NCI-H2029 treated with DMSO at 0.1 percent for 48 hours (cell line): ENCODE measurements around the gene ALDH1A1.
"Not testable (repeated sequence)": the region's sequence is repeated elsewhere in the genome, so short reads cannot be mapped to it uniquely, and the experiment has no call there.

ENCODE experiments used
- DNase-seq: peaks from one replicate; lab custom pipeline; 2025; lab: John Stamatoyannopoulos, UW

The ALDH1A1 gene

DNA sequence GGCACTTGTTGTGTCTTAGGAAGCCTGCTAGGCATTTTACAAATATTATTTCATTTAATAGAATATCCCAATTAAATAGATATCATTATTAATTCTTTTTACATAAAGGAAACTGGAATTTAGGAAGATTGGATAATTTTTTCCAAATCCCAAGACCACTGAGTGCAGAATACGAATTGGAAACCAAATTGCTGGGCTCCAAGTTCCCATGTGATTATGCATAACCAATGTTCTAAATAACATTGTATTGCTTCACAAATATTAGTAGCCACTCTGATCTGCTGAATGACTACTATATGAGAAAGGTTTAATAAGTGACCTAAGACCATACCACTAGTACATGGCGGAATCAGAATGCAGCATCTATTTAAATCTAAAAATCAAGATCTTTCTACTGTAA, 57.7 kb downstream of the ALDH1A1 start:
- no peak for DNase-seq

DNA sequence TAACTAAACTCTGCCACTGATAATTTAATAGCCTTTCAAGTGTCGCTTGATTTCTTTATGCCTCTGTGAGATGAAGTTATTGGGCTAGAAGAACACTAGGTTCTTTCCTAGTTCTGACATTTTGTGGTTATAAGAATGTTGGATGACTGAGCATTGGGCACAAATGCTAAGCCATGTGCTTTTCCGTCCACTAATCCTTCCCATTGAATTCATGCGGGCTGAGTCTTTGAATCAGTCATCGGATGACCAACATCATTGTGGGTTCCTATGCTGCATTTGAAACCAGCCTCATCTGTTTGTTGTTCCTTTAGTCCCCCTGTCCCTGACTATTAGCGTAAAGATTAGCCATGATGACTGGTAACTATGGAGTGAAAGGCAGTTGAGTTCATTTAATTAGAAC, 58.5 kb downstream of the ALDH1A1 start:
- DNase-seq: no peak

DNA sequence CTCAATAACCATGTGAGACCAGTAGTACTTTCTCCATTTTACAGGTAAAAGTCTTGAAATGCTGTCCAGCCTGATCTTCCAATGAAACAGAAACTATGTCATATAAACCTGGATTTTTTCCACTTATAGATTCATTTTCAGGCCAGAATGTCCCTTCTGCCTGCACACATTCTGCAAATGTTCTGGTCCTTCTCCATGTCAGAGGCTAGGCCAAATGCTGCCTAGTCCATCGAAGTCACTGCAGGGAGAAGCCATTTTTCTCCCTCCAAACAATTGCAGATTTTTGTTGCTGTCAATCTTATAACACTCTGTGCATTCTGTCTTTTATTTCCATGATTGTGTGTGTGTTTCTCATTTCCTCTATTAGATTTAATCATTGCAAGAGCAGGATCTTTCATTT, 59.4 kb downstream of the ALDH1A1 start:
- DNase-seq: no peak

- DNase-seq: no peak
These were observed 61.8 kb downstream of the ALDH1A1 start for GRCh38 chr9:72891043-72891442.

- DNase-seq: no peak
These were observed 63.9 kb downstream of the ALDH1A1 start for GRCh38 chr9:72888943-72889342.

DNA sequence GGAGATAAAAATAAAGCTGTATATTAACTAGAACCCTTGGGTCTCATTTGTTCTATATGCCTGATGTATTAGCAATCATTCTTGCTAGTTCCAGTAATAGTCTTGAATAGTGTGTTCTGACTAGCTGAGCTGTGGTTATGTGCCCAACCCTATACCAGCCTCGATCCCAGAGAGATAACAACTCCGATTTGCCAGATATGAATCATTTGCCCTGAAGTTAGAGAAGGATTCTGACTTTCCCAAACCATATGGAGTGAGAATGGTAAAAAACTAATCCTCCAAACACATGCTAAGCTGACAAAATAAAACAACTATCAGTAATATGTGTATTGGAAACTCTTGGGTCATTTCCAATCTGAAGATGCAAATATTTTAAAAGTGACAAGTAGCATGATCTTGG, 64.8 kb downstream of the ALDH1A1 start:
- no peak for DNase-seq

GRCh38 chr9:72886386-72886785, 66.5 kb downstream of the ALDH1A1 start:
- DNase-seq: no peak

GRCh38 chr9:72884508-72884907, 68.3 kb downstream of the ALDH1A1 start:
- no peak for DNase-seq

- no peak for DNase-seq
These were observed 69.0 kb downstream of the ALDH1A1 start for GRCh38 chr9:72883875-72884274.

DNA sequence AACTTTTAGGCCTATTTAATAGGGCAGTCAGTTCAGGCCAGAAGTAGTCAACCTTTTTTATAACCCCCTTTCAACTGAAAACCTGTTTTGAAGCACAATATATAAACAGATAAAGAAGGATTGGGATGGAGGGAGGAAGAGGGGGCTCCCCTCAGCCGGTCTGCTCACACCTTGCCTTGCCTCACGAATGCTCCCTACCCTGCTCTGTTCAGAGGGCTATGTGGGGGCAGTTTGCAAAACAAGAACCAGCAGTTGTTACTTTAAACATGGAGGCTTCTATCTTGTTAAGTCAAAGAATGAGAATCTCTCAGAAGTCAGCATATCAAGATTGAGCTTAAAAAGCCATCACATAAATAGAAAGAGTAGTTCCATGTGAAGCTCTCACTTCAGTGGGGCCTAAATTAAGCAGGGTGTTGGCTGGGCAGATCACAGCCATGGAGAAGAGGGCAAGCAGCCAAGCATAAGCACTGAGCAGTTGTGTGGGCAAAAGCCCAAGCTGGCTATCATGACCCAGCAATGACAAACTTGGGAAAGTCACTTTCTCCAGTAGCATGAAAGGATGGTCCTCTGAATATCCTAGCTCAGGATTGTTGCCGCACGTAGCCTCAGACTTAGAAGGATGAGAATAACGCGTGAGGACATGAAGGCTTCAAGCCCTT, 70.6 kb downstream of the ALDH1A1 start:
- DNase-seq: no peak

DNA sequence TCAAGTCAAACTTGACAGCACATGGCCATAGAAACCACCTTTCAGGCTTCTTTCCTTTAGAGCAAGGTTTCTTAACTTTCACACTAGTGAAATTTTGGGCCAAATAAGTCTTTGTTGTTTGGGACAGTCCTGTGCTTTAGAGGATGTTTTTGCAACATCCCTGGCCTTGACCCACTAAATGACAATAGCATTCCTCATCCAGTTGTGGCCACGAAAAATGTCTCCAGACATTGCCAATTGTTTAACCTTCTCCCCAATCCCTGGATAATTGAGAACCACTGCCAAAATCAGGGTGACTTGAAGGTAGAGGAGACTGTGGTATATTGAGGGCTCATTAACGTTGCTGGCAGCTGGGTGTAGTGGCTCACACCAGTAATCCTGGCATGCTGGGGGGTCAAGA, 72.0 kb downstream of the ALDH1A1 start:
- no peak for DNase-seq

DNA sequence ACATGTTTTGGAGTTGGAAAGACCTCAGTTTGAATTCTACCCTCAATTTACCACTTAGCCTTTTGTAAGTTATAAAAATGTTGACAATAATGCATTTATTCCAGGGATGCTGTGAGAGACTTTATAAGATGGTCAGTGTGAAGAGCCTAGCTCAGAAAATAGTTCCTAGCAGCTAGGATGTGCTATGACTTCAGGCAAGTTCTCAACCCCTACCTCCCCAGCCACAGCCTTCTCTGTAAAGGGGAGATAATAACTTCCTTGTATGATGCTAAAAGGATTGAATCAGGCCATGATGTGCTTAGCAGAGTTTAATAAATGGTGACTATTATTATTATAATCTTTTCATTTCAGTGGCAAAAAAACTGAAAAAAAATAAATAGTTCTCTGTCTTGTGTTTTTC, 77.6 kb downstream of the ALDH1A1 start:
- DNase-seq: no peak

DNA sequence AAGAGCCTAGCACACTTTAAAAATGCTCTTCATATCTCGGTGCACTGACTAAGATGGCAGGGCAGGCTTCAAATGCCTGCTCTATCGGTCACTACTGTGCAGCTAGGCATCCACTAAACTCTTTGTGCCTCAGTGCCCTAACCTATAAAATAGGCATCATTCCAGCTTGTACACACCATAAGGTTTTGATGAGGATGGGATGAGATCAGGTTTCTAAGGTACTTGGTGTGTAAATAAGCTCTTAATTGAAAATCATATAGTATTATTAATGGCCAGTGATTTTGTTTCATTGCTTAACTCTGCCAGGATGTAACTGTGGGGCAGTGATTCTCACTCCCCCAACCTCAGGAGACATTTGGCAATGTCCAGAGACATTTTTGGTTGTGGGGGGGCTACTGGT, 78.5 kb downstream of the ALDH1A1 start:
- DNase-seq: no peak

- no peak for DNase-seq
These were observed 79.4 kb downstream of the ALDH1A1 start for GRCh38 chr9:72873456-72873855.

- no peak for DNase-seq
These were observed 80.1 kb downstream of the ALDH1A1 start for GRCh38 chr9:72872718-72873117.

- DNase-seq: peak; percentile 22
These were observed 81.2 kb downstream of the ALDH1A1 start for GRCh38 chr9:72871685-72872084.

DNA sequence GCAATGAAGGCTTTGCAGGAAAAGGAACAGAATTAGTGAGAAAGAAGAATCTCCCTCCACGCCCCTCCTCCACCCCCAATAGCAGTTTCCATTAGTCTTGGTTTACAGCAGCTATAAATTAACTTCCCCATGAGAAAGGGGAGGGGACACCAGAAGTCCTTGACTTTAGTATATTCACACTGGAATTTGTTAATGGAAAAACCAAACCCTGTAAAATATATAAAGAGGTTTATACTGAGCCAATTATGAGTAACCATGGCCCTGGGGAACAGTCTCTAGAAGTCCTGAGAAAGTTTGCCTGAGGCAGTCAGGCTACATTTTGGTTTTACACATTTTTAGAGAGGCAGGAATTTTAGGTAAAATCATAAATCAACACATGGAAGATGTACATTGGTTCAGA, 88.5 kb downstream of the ALDH1A1 start:
- no peak for DNase-seq

DNA sequence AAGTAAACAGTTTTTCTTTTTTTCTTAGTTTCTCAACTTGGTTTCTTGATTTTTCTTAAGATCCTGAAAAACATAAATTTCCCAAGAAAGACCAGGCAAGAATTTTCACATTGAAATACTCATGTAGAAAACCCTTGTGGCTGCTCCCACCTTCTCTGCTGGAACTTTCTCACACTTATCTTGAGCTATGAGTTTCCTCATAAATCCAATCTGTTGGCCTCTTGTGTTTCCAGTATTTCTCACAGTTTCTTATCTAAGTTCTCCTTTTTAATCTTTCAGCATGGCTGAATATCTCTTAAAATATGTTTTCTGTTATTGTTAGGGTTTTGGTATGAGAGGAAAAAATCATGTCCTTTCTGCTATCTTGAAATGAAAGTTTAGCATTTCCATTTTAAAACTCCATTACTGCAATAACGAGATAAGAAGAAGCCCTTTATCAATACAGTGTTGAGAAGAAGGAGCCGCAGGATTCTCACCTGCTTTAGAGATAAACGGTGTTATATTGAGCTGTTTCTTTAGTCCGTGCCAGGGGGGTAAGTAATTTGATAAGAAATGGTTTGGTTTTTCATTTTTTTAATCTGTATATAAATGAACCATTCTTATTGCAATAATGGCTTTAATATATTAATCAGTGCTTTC, 89.3 kb downstream of the ALDH1A1 start:
- DNase-seq: no peak

DNA sequence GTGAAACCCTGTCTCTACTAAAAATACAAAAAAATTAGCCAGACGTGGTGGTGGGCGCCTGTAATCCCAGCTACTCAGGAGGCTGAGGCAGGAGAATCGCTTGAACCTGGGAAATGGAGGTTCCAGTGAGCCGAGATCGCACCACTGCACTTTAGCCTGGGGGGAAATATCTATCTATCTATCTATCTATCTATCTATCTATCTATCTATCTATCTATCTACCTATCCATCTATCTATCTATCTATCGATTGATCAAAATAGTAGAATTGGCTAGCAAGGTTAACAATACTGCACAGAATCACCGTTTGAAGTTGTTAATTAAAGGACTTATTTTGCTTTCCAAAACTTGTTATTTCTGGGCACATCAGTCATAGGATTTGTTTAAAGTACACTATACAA, 90.1 kb downstream of the ALDH1A1 start:
- not testable (repeated sequence) for DNase-seq

DNA sequence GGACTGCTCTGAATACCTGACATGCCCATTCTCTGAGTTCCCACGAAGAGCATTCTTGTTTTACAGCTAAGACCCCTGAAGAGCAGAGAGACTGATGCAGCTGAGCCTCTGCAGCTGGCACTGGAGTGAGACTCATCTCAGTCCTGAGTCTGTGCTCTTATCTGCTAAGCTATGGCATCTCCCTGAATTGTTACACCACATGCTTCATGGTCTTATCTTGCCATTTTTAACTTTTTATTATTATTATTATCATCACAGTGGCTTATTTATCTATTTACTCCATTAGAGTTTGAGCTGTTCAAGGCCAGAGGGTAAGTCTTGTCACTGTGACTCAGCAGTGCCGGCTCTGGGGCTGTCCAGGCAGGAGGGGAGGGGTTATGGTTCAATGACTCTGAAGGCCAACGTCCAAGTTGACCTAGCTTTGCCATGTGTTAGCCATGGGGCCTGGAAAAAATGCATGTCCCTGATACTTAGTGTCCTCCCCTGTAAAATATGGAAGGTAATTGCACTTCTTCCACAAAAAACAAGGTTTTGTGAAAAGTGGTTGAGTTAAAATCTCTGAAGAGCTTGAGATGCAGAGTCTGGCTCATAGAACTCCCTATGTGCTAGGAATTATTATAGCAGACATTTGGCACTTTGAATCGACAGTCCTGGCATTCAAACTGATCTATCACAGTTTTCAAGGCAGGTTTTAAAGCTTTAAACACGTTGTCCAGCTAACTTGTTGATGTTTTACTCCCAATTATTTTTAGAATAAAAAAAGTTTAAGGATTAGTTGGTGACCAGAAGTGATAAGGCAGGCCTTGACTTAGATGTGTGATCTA, 94.6 kb downstream of the ALDH1A1 start:
- DNase-seq: no peak

- DNase-seq: no peak
These were observed 95.2 kb downstream of the ALDH1A1 start for GRCh38 chr9:72857624-72857996.

- no peak for DNase-seq
These were observed 95.8 kb downstream of the ALDH1A1 start for GRCh38 chr9:72856972-72857623.
